Nephron progenitor cell (in vitro differentiated cells): ENCODE measurements around the gene ITGB3BP.
A peak's percentile ranks its signal among the peaks of the same experiment; 100 is the strongest.

Source experiments
- DNase-seq: peaks from one replicate; pipeline ENCODE4 v3.0.0; 2021
- H3K27ac Mint-ChIP-seq: 2 replicates; pipeline ENCODE4 v1.8.0; 2021; ENCODE audit warnings: mild to moderate bottlenecking, moderate library complexity, mixed read lengths
- H3K27me3 Mint-ChIP-seq: 2 replicates; pipeline ENCODE4 v1.8.0; 2021; ENCODE audit warnings: mild to moderate bottlenecking, low read depth, mixed read lengths; ENCODE audit not compliant: poor library complexity
- H3K36me3 Mint-ChIP-seq: 2 replicates; pipeline ENCODE4 v1.8.0; 2021; ENCODE audit warnings: low read depth, mixed read lengths
- H3K4me1 Mint-ChIP-seq: 2 replicates; pipeline ENCODE4 v1.8.0; 2021; ENCODE audit warnings: mixed read lengths
- H3K4me3 Mint-ChIP-seq: 2 replicates; pipeline ENCODE4 v1.8.0; 2021; ENCODE audit warnings: mild to moderate bottlenecking, moderate library complexity, mixed read lengths
- H3K9me3 Mint-ChIP-seq: 2 replicates; pipeline ENCODE4 v1.8.0; 2021; ENCODE audit warnings: mild to moderate bottlenecking, moderate library complexity, mixed read lengths
- CTCF ChIP-seq: fragments of 200-600 bp; sonication (generic); IDR thresholded peaks from 2 replicates; pipeline ENCODE4 v1.5.0; 2021; ENCODE audit warnings: antibody characterized with exemption

ITGB3BP gene

DNA sequence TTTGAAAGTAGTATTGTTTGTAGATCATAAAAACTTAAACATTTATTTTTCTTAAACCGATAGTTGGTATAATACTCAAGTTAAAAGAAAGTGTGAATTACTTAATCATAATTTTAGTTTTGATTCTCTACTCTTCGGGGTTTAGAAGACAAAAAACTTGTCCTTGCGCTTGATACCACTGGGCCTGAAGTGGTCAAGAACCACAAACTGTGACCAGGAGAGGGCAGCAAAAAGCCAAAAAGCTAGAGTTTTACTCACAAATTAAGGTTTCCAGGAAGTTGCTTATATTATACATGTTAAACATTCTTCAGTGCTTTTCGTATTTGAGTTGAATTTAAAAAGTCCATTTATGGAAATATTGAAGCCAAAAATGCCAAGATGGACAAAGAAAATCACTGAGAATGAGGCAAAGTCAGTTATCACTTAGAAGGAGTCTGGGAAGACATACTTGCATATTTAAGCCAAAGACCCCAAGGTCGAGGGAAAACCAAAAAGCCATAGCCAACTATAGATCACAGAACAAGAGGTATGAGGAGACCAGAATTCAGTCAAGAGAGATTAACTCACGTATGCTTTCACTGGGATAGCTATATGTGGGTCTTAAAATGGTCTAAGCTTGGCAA lies 34.5 kb upstream of the ITGB3BP start:
- Mint-ChIP-seq H3K27ac (peak overlapping the region; percentile 8), H3K27me3 (no peaks in the 10 kb centered on the region), H3K36me3 (peaks cover 22% of the 10 kb centered on the region), H3K4me1 (no peaks in the 10 kb centered on the region), H3K4me3 (no peak overlapping the region), H3K9me3 (no peaks in the 10 kb centered on the region)
- DNase-seq: peak; percentile 45
- peak; percentile 57 for TF ChIP-seq CTCF

DNA sequence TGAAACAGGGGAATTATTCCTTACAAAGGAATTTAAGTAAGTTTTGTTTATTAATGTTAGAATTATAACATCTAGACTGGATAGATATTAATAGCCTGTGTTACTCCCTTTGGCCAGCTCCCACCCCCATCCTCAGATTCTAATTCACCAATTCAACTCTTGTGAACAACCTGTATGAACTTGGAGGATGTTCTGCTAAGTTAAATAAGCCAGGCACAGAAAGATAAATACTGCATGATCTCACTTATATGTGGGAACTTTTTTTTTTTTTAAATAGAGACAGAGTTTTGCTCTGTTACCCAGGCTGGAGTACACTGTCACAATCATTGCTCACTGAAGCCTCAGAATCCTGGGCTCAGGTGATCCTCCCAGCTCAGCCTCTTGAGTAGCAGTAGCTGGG lies 32.5 kb upstream of the ITGB3BP start:
- TF ChIP-seq CTCF: no peak

GRCh38 chr1:63548877-63549276 lies 25.9 kb upstream of the ITGB3BP start:
- H3K27me3 Mint-ChIP-seq: no peaks in the 10 kb centered on the region
- no peak overlapping the region for H3K27ac Mint-ChIP-seq
- H3K9me3 Mint-ChIP-seq: no peaks in the 10 kb centered on the region
- H3K4me1 Mint-ChIP-seq: no peaks in the 10 kb centered on the region
- DNase-seq: no peak
- H3K36me3 Mint-ChIP-seq: peaks cover 51% of the 10 kb centered on the region
- no peak for TF ChIP-seq CTCF
- H3K4me3 Mint-ChIP-seq: no peak overlapping the region

More for the DNA sequence above, 32.5 kb upstream of the ITGB3BP start:
- no peaks in the 10 kb centered on the region for H3K9me3 Mint-ChIP-seq
- DNase-seq: no peak
- H3K4me1 Mint-ChIP-seq: no peaks in the 10 kb centered on the region
- H3K27ac Mint-ChIP-seq: no peak overlapping the region
- no peaks in the 10 kb centered on the region for H3K27me3 Mint-ChIP-seq
- H3K4me3 Mint-ChIP-seq: no peak overlapping the region
- peaks cover 22% of the 10 kb centered on the region for H3K36me3 Mint-ChIP-seq

- H3K36me3 Mint-ChIP-seq: peaks cover 49% of the 10 kb centered on the region
- no peak for DNase-seq
- no peaks in the 10 kb centered on the region for H3K4me1 Mint-ChIP-seq
- no peak overlapping the region for H3K27ac Mint-ChIP-seq
- no peak overlapping the region for H3K4me3 Mint-ChIP-seq
- TF ChIP-seq CTCF: no peak
- no peaks in the 10 kb centered on the region for H3K9me3 Mint-ChIP-seq
- no peaks in the 10 kb centered on the region for H3K27me3 Mint-ChIP-seq
These were observed 25.3 kb upstream of the ITGB3BP start for GRCh38 chr1:63548303-63548702.

DNA sequence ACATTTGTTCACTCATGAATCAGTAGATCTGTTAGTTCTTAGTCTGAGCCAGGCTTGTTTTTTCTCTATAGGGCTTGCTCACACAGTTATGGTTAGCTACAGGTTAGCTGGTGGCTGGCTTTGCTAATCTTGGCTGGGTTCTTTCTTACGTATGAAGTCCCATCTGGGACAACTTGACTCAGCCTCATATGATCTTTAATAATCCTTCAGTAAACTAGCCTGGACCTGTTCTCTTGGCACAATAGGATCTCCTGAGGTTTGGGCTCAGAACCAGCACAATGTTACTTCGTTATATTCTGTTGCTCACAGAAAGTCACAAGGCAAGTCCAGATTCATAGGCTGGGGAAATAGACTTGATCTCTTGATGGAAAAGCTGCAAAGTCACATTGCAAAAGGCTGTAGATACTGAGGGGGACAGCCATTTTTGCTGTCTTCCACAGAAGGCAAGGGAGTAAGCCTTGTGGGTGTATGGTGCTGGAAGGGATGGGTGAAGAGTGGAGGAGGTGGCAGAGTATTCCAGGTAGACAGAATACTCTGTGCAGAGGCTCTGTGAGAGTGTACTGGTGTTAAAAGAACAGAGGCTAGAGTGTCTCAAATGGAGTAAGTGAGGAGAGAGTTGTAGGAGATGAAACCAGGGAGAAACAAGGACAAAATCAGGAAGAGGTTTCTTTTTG lies 24.7 kb upstream of the ITGB3BP start:
- no peak overlapping the region for H3K4me3 Mint-ChIP-seq

More for the DNA sequence above, 24.7 kb upstream of the ITGB3BP start:
- H3K27ac Mint-ChIP-seq: no peak overlapping the region
- no peak for TF ChIP-seq CTCF
- no peaks in the 10 kb centered on the region for H3K27me3 Mint-ChIP-seq
- peaks cover 54% of the 10 kb centered on the region for H3K36me3 Mint-ChIP-seq
- no peak for DNase-seq
- peaks cover 4% of the 10 kb centered on the region for H3K9me3 Mint-ChIP-seq
- no peaks in the 10 kb centered on the region for H3K4me1 Mint-ChIP-seq
